Liver (tissue), 9 donors: ENCODE results near the gene CRADD. TPM values are rescaled to one million over a fixed set of nuclear protein-coding genes. Genes with fewer than 3 reads are reported as not detected.

ENCODE experiments used
- DNase-seq: peaks from one replicate; pipeline ENCODE4 v3.0.0-alpha.2; 2017; ENCODE audit warnings: low spot score
- H3K27ac ChIP-seq, 2 donors: one replicate each; pipeline ENCODE4 v1.7.0; 2013; ENCODE audit warnings: inconsistent platforms in 2 of 2, low read length in 2 of 2, control low read depth in 1 of 2, low read depth in 1 of 2, mild to moderate bottlenecking in 1 of 2
- H3K27me3 ChIP-seq, 4 donors: one replicate each; pipeline versions ENCODE4 v1.6.1 to v1.7.0; 2013; ENCODE audit warnings: low read length in 3 of 4, inconsistent platforms in 1 of 4, mild to moderate bottlenecking in 1 of 4, moderate library complexity in 1 of 4; ENCODE audit not compliant: control insufficient read depth in 4 of 4, insufficient read depth in 4 of 4
- H3K36me3 ChIP-seq, 4 donors: one replicate each; pipeline versions ENCODE4 v1.6.1 to v1.7.0; 2013; ENCODE audit warnings: low read length in 3 of 4, mild to moderate bottlenecking in 3 of 4, low read depth in 1 of 4, moderate library complexity in 1 of 4; ENCODE audit not compliant: control insufficient read depth in 4 of 4, insufficient read depth in 3 of 4
- H3K4me1 ChIP-seq, 4 donors: one replicate each; pipeline versions ENCODE4 v1.6.1 to v1.7.0; 2013; ENCODE audit warnings: low read length in 3 of 4, mild to moderate bottlenecking in 3 of 4, moderate library complexity in 1 of 4; ENCODE audit not compliant: control insufficient read depth in 4 of 4, insufficient read depth in 4 of 4
- H3K4me3 ChIP-seq, 3 donors: one replicate each; pipeline versions ENCODE4 v1.6.1 to v1.7.0; 2013; ENCODE audit warnings: low read length in 3 of 3, control low read depth in 1 of 3, low read depth in 1 of 3, mild to moderate bottlenecking in 1 of 3
- H3K9ac ChIP-seq, 2 donors: one replicate each; pipeline ENCODE4 v1.7.0; 2013; ENCODE audit warnings: low read length in 2 of 2, mild to moderate bottlenecking in 2 of 2, moderate library complexity in 2 of 2, control low read depth in 1 of 2, low read depth in 1 of 2
- H3K9me3 ChIP-seq, 4 donors: one replicate each; pipeline versions ENCODE4 v1.6.1 to v1.7.0; 2013; ENCODE audit warnings: low read length in 3 of 4; ENCODE audit not compliant: control insufficient read depth in 4 of 4
- CTCF ChIP-seq: fragments of 150-350 bp; IDR thresholded peaks from 2 replicates; pipeline ENCODE4 v1.5.1; 2017; ENCODE audit warnings: improper control_type of control experiment, low read depth, low read length; ENCODE audit not compliant: missing input control
- FOXA1 ChIP-seq: IDR thresholded peaks from 2 replicates; pipeline ENCODE4 v1.6.1; 2016; ENCODE audit warnings: antibody characterized with exemption
- FOXA2 ChIP-seq: IDR thresholded peaks from 2 replicates; pipeline ENCODE4 v1.6.1; 2016; ENCODE audit warnings: antibody characterized with exemption
- GABPA ChIP-seq, 2 donors: IDR thresholded peaks in 1 of 2; conservative IDR thresholded peaks in 1 of 2; 2 replicates each; pipeline ENCODE4 v1.6.1; 2016; ENCODE audit warnings: antibody characterized with exemption in 2 of 2, mild to moderate bottlenecking in 1 of 2, moderate library complexity in 1 of 2
- HNF4A ChIP-seq, 2 donors: conservative IDR thresholded peaks; 2 replicates each; pipeline ENCODE4 v1.6.1; 2016; ENCODE audit warnings: antibody characterized with exemption in 2 of 2, mild to moderate bottlenecking in 2 of 2
- HNF4G ChIP-seq: IDR thresholded peaks from 2 replicates; pipeline ENCODE4 v1.6.1; 2016; ENCODE audit warnings: antibody characterized with exemption
- JUND ChIP-seq, 2 donors: IDR thresholded peaks; 2 replicates each; pipeline ENCODE4 v1.6.1; 2016; ENCODE audit warnings: antibody characterized with exemption in 2 of 2
- MAX ChIP-seq: IDR thresholded peaks from 2 replicates; pipeline ENCODE4 v1.6.1; 2016; ENCODE audit warnings: antibody characterized with exemption
- RAD21 ChIP-seq, 2 donors: IDR thresholded peaks; 2 replicates each; pipeline ENCODE4 v1.6.1; 2016; ENCODE audit warnings: antibody characterized with exemption in 2 of 2, mild to moderate bottlenecking in 2 of 2
- REST ChIP-seq: IDR thresholded peaks from 2 replicates; pipeline ENCODE4 v1.6.1; 2016; ENCODE audit warnings: antibody characterized with exemption, mild to moderate bottlenecking
- TAF1 ChIP-seq: conservative IDR thresholded peaks from 2 replicates; pipeline ENCODE4 v1.6.1; 2016; ENCODE audit warnings: antibody characterized with exemption, mild to moderate bottlenecking
- YY1 ChIP-seq: IDR thresholded peaks from 2 replicates; pipeline ENCODE4 v1.6.1; 2016; ENCODE audit warnings: antibody characterized with exemption, mild to moderate bottlenecking
- ZBTB33 ChIP-seq: IDR thresholded peaks from 2 replicates; pipeline ENCODE4 v1.6.1; 2016; ENCODE audit warnings: antibody characterized with exemption
- WGBS: extraction: QIAGEN DNeasy Blood & Tissue Kit; methylation state at CpG from one replicate; pipeline ENCODE4 v1.1.7; 2013; 5-methylcytosine and 5-hydroxymethylcytosine counted together
- polyA plus RNA-seq, 2 donors: library from polyadenylated mRNA; stranded (reverse) in 1 of 2; unstranded in 1 of 2; fragments of 200-250 nt in 1 of 2; fragments of >200 nt in 1 of 2; fragmentation: Nextera tagmentation in 1 of 2; extraction: Ambion mirVana in 1 of 2; gene quantifications; one replicate each; pipeline versions ENCODE4 v1.2.1 to v1.2.3, GENCODE V29; 2013 to 2015
- total RNA-seq, 2 donors: library from RNA; depleted of rRNA; stranded (reverse); fragments of >200 nt; gene quantifications; one replicate each; pipeline ENCODE4 v1.2.3, GENCODE V29; 2014
- donor health status: healthy.
- donor health status: healthy.
- donor health status: healthy.
- donor health status: healthy.
- donor health status: healthy.

CRADD gene
- total and polyA plus RNA-seq, 4 donors: 19.4 to 48.9 (median 29.6) TPM

GRCh38 chr12:93704122-93704521 is 26.9 kb downstream of the CRADD start (continued):
- TF ChIP-seq RAD21 (IDR thresholded peaks at IDR 0.05): no peak

GRCh38 chr12:93704625-93705024 is 27.4 kb downstream of the CRADD start:
- H3K4me1 ChIP-seq: no peaks in the 10 kb centered on the region
- H3K36me3 ChIP-seq: no peaks in the 10 kb centered on the region
- no peak overlapping the region for H3K27ac ChIP-seq
- 94% methylated on average over 4 of the region's 4 CpGs for WGBS
- no peaks in the 10 kb centered on the region for H3K27me3 ChIP-seq
- H3K9me3 ChIP-seq: no peaks in the 10 kb centered on the region
- no peak for TF ChIP-seq REST
- TF ChIP-seq HNF4A (conservative IDR thresholded peaks at IDR 0.05): no peak
- TF ChIP-seq RAD21 (IDR thresholded peaks at IDR 0.05): no peak
- no peak for TF ChIP-seq HNF4G
- no peak for TF ChIP-seq FOXA1
- no peak for TF ChIP-seq MAX
- TF ChIP-seq CTCF: no peak
- no peak for TF ChIP-seq YY1
- TF ChIP-seq FOXA2: no peak
- no peak for TF ChIP-seq JUND (IDR thresholded peaks at IDR 0.05)
- H3K9ac ChIP-seq: no peak overlapping the region
- no peak for DNase-seq
- no peak overlapping the region for H3K4me3 ChIP-seq

GRCh38 chr12:93705237-93705636 is 28.1 kb downstream of the CRADD start:
- no peak overlapping the region for H3K4me3 ChIP-seq
- DNase-seq: no peak
- TF ChIP-seq HNF4A (conservative IDR thresholded peaks at IDR 0.05) (no peak), ZBTB33 (no peak), YY1 (no peak), TAF1 (no peak), MAX (no peak), GABPA (IDR thresholded peaks at IDR 0.05 in 1 of 2, conservative IDR thresholded peaks at IDR 0.05 in 1 of 2) (no peak)
- no peaks in the 10 kb centered on the region for H3K36me3 ChIP-seq
- H3K27me3 ChIP-seq: no peaks in the 10 kb centered on the region
- H3K27ac ChIP-seq: no peak overlapping the region
- WGBS: 91% methylated on average over 1 of the region's 1 CpG
- no peaks in the 10 kb centered on the region for H3K4me1 ChIP-seq
- no peaks in the 10 kb centered on the region for H3K9me3 ChIP-seq
- H3K9ac ChIP-seq: no peak overlapping the region
